NCI-H1092 (cell line): ENCODE measurements around the gene FNDC3A.

Experiments
- DNase-seq: peaks from one replicate; lab custom pipeline; 2025; lab: John Stamatoyannopoulos, UW

The FNDC3A gene, protein sequence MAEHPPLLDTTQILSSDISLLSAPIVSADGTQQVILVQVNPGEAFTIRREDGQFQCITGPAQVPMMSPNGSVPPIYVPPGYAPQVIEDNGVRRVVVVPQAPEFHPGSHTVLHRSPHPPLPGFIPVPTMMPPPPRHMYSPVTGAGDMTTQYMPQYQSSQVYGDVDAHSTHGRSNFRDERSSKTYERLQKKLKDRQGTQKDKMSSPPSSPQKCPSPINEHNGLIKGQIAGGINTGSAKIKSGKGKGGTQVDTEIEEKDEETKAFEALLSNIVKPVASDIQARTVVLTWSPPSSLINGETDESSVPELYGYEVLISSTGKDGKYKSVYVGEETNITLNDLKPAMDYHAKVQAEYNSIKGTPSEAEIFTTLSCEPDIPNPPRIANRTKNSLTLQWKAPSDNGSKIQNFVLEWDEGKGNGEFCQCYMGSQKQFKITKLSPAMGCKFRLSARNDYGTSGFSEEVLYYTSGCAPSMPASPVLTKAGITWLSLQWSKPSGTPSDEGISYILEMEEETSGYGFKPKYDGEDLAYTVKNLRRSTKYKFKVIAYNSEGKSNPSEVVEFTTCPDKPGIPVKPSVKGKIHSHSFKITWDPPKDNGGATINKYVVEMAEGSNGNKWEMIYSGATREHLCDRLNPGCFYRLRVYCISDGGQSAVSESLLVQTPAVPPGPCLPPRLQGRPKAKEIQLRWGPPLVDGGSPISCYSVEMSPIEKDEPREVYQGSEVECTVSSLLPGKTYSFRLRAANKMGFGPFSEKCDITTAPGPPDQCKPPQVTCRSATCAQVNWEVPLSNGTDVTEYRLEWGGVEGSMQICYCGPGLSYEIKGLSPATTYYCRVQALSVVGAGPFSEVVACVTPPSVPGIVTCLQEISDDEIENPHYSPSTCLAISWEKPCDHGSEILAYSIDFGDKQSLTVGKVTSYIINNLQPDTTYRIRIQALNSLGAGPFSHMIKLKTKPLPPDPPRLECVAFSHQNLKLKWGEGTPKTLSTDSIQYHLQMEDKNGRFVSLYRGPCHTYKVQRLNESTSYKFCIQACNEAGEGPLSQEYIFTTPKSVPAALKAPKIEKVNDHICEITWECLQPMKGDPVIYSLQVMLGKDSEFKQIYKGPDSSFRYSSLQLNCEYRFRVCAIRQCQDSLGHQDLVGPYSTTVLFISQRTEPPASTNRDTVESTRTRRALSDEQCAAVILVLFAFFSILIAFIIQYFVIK

DNA sequence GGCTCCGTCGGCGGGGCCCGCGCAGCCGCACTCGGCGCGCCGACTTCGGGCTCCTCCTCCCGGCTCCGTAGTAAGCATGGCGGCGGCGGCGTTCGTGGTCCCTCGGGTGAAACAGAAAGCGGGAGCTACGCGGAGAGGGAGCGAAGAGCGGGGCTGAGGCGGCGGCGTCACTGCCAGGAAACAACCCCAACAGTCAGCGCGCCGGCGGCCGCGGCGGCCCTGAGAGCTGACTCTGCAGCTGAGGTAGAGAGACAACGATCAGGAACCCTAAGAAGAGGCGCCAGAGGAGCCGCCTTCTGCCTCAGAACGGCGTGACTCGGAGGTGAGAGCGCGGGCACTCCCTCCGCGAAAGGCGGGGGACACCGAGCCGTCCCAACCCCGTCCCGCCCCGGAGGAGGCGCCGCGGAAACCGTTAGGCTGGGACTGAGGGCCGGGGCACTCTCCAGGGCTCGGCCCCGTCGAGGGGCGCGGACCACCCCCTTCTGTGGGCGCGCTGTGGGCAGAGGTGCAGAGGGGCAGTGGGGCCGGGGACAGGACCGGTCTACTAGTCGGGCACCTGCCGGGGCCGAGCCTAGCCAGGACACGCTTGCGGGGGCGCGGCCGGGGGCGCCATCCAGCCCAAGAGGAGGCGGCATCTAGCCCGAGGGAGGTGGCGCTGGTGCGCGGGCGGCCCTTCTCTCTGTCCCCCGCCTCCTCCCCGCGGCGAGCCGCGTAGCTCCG, at the start of gene FNDC3A:
Gene FNDC3A (plus strand): TSS at position 57 of the 720 bp plus-strand sequence. CDS start 30,279 bp downstream, outside the sequence.
- DNase-seq = peak; percentile 75

DNA sequence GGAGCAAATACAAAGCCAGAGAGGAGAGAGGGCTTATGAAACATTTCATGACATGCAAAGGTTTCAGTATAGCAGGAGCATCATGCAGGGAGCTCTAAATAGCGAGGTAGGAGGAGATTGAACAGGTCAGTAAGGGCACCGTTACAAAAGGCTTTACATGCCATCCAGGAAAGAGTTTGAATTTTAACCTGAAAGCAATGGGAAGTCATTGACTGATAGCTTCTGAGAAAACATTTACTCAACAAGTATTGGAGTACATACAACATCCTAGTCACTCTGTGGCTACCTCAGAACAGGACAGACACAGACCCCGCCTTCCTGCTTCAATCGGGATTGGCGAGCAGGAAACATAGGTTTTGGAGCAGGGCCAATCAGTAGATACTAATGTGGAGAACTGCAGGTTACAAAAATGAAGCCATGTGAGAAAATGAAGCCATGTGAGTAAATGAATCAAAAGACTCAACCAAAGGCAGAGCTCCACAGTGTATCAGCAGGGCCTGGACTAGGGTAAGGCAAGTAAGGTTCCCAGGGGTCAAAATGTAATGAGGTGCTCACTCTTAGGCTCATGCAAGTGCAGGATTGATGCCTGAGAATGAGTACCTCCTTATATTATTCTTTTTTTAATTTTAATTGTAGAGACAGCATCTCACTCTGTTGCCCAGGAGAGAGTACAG, 46.8 kb upstream of the FNDC3A start:
- no peak for DNase-seq

DNA sequence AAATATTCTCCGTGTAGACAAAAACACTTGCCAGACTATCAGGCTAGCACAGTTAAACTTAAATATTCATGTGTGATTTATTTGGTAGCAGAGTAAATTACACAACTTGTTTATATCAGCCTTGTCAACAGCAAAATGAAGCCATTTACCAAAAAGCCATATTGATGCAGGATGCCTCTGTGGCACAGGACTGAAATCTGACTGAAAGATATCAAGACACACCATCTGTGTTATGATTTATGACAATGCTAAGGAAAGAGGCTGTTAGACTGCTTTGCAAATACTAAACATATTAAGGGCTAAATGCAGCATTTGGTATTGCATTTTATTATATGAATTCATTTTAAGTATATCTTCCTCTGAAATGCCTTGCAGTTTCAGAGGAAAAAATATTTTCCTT, 44.8 kb upstream of the FNDC3A start:
- no peak for DNase-seq

DNA sequence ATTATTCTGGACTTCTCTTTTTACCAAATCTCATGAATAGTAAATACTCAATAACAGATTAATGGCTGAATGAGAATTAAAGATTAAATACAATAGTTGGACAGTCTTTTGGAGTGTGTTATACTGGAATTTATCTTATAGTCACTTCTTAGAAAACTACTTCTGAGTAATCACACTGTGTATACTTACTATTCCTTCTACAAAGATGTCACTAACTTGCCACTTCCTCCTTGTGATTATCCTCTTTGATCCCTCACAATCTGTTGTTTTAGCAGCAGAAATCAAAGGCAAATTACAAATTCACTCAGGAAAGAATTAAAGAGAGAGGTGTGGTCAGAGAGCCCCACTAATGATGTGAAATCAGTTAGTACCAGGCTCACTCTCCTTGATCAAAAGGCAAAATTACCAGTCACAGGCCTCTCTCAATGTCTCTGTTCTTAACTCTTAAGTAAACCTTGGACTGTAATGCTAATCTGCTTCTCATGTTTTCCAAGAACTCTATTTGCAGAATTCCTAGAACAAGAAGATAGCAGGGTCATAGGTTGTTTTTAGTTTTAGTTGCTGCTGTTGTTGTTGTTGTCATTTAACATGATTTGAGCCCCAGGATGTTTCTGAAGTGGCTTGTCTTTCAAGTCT, 37.3 kb upstream of the FNDC3A start:
- DNase-seq = no peak

DNA sequence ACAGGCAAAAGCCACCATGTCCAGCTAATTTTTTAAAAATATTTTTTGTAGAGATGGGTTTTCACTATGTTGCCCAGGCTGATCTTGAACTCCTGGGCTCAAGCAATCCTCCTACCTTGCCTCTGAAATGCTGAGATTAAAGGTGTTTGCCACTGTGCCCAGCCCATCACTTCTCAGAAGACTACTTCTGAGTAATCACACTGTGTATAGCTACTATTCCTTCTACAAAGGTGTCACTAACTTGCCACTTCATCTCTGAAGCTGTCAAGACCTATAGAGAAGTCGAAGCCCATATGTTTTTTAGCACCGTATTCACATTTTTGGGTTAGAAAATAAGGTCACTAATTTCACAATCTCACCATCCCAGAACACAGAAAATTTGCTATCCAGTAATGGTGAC, 36.0 kb upstream of the FNDC3A start:
- DNase-seq = no peak

DNA sequence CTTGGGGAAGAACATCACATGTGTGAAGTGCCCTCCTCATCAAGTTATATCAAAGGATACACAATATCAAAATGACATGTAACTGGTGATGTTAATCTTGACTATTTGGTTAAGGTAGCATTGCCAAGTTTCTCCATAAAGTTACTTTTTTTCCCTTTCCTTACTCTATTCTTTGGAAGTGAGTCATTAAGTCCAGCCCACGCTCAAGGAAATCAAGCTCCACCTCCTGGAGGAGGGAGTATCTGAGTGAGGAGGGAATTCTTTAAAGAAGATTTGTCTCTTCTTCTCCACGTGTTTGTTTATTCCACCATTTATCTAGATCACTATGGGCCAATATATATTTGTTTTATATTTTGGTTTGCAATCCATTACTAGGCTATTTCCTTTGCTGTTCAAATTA, 33.6 kb upstream of the FNDC3A start:
- no peak for DNase-seq

DNA sequence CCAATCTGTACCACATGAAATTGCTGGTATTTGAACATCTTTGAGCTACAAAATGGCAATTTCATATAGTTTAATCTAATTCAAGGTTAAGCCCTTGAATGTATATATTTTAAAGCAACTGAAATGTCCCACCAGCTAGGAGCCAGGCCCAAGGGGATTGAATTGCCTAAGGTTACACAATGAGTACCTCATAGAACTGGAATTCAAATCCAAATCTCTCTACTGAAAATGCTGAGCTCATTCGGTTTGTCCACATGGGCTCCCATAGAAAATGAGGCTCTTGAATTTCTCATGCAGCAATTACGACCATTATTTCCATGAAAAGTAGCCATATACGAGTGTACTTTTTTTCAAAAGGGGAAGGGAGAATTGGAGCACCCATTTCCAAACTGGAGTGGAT, 31.5 kb upstream of the FNDC3A start:
- DNase-seq = no peak

DNA sequence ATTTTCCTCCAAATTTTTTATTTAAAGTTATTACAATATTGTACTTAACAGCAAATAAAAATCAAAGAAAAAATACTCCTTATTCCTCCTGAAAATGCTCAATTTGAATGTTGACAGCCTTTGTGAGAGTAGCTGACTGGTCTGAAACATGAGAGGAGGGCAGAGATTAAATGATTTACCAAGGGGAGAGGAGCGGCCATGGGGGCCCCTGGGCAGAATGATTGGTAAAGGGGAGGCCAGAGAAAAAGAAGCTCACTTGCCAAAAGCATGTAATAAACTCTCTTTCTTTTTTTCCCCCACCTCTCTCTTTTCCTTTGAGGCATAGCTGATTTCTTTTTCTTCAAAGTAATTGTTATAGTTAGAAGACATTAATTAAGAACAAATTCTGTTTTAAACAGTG, 30.1 kb upstream of the FNDC3A start:
- no peak for DNase-seq

DNA sequence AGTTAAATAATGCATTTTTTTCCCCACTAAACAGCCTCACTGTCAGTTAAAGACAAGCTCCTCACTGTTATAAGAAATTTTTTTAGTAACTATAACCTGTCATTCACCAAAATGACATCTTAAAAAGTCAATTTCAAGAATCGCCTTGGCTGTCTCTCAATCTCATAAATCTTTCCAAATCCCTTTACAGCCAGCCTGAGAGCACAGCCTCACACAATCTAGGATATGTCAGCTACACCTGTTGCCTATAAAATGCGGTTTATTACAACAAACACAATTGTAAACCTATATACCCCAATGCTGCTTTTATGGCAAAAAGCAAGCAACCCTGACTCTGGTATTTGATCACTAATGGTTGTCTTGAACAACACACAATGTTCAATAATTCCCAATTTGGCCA, 29.5 kb upstream of the FNDC3A start:
- DNase-seq = no peak

DNA sequence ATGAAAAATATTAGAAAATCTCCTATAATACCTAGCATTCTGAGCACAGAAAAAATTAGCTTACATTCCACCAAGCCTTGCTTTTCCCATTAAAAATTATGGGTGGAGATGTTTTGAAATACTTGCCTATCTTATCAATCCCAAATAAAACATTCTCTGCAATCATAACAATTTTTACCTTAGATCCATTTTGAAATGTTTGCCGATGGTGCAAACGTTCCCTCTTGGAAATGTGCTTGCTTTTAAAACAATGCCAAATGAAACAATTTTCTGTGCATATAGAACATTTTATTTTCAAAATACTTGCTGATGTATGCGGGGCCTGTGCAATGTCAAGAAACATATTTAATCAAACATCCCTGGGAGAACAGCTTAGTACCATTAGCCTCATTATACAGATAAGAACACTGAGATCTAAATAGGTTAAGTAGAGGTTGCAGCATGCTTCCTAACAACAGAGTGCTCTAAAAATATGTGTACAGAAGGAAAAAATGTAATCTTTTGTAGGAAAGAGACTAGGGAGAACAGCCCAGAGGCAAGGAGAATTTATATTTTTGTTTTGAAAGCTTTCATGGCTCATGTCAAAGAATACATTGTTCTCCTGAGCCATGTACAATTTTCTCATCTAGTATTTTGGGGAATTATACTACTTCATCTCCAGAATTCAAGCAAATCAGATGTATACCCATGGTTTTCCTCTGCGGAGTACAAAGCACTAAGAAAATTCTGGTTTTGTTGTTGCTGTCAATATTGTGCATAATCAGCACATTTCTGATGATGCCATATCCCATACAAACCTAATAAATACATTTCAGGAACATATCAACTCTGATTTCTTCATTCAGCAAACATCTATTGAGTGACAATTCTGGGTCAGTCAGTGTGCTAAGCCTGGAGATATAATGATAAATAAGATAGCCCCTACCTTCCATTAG, 25.9 kb upstream of the FNDC3A start:
- DNase-seq = no peak

DNA sequence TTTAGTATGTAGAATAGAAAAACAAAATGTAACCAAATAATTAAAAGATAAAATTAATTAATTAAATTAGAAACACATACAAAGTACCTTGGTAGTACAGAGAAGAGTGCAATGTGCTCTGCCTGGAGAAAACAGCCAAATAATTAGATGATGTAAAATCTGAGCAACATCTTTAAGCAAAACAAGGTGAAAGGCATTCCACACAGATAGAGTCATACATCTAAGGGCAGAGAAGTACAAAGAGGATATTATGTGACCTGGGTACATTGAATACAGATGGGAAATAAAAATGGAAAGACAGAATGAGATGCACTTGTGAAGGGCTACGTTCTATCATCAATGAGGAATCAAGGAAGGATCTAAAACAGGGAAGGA, 25.2 kb upstream of the FNDC3A start:
- DNase-seq = no peak

DNA sequence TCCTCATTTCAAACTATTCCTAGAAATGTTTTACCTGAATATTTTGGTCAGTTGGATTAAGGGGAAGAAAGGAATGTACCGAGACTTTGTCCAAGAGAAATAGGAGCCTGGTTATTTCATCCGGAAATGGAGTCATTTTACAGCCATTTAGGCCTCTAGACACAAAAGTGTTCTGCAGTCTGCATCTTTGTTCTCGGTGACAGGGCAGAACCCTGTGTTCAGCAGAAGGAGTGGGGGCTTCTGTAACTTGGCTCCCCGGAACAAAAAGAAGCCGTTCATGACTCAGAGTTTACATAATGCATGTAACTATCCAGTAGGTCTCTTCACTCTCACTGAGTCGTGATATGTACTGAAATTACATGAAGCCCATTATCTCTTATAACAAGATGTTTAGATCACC, 21.6 kb upstream of the FNDC3A start:
- DNase-seq = no peak

DNA sequence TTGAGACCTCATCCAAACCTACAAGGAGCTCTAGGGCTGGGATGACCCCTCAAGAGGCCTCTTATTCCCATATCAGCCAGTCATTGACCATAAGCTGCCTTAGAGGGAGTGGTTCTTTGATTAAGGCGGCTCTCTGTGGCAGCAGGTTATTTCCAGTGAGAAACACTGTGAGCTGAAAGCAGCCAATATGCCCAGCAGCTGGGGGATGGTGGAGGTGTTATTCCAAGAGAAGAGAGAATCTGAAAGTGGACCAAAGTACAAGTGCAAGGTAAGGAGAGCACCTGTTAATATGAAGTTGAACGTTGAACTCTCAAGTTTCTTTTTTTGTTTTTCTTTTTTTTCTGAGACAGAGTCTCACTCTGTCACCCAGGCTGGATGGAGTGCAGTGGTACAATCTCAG, 20.2 kb upstream of the FNDC3A start:
- no peak for DNase-seq

DNA sequence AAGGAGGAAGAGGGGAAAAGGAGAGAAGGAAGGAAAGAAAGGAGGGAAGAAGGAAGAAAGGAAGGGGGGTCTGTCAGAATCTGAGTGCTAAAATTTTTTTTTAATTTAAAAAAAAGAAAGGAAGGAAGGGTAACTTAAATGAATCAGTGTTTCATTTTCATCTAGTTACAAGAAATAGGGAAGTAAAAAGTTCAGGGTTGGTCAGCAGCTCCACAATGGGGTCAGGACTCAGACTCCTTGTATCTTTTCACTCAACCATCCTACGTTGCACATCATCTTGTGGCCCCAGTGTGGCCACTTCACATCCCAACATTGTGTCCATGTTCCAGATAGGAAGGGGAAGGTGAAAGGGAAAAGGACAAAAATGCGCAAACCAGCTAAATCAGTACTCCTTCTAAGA, 14.3 kb upstream of the FNDC3A start:
- no peak for DNase-seq

DNA sequence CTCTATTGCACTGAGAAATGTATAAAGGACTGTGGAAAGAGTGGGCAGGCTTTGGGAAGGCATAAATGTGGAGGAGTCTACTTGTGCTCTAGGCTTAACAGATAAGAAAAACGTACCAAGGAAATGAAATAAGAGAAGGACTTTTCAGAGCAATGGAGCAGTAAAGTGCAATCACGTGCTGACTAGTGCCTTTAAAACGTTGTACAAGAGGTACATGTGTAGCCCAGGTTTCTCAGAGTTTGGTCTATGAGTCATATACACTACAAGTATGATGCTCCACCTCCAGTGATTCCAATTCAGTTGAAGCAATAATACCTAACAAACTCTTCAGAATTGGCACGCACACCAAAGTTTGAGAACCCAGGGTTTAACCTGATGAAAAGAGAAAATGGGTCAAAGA, 13.4 kb upstream of the FNDC3A start:
- DNase-seq = no peak

DNA sequence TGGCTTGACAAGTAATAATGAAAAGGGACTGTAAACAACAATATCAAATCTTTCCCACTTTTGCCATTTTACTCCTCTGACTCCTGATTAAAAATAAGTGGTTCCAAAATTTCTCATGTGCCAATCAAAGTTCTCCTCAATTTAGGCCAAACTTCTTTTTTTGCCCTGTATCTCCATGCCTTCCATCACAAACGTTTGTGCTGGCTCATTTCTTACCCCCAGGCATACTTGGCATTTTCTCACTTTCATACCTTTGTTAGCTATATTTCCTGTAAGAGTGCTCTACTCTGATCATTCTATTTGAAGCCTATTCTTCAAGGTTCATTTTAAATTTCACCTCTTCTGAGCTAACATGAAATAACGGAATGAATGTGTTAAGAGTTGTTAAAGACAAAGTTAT, 10.0 kb upstream of the FNDC3A start:
- no peak for DNase-seq

DNA sequence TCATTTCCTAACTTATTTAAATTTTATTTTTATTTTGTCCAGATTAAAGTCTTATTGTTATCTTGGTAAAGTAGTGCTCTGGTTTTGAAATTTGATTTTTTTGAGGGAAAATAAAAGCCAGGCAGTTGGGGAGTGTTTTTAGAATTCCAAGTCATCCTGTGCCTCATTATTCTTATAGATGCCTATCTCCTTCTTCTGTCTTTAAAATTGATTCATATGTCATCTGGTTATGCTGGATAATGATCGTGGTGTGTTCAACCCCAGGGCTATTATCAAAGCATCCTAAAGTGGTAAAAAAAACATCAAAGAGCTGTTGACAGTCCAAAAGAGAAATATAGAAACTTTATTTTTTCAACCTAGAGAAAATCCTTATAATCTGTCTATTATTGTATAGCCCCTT, 6.0 kb upstream of the FNDC3A start:
- DNase-seq = no peak

DNA sequence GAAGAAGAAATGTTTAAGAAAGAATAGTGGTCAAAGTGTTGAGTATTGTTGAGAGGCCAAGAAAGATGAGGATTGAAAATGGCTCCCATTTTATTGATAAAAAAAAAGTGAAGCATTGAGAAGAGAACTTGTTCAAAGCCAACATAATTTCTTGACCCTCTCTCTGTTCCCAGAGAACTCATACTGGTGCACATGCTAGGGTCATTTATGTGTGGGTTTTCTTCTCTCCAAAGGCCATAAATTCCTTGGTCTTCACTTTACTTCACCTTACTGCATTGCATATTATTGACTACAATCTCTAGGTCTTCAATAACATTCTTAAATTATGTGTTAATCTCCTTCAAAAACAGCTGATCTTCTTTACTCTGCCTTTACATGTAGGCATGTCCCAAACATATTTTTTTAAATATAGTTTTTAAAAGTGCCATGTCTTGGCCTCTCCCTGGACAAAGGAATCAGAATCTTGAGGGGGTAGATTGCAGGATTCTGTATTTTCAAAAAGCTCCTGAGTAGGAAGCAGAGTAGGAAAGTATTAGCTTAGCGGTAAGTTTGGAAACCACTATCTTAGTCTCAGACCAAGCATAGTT, 1.8 kb upstream of the FNDC3A start:
- no peak for DNase-seq

DNA sequence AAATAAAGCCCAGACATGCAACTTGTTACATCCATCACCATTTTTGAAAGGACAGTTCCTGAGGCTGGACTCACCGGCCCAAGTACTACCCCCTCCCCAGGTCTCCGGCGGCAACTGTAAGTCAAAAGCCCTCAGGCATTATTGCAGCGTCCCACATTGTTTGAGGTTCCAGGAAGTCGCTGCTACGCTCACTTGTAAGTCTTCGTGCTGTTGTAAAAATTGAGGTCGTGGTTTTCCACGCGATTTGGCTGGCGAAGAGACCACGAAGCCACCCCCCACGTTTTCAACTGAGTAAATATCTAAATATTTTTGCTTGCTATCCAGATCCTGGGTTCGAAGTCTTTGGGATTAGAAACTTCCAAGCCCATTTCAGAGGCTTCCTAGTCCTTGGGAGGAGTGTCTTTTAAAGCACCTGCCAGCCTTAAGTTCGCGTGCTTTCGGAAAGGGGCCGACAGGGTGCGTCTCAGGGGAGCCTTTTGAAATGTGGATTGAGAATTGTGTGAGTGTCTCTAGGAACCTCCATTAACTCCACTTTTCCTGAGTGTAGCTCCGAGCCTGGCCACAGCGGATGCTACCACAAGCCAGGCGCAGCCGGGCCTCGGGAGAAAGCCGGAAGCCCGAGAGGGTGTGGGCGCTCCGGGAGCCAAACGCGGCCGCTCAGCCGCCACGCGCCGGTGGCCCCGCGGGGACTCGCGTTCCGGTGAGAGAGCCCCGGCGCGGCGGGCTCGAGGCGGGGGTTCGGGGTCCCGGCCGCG, 434 bp upstream of the FNDC3A start:
- peak; percentile 53 for DNase-seq
